GM13977 (cell line): Measurements from ENCODE around the gene AHCYL2.

Source experiments
- DNase-seq: peaks from one replicate; pipeline ENCODE4 v3.0.0; 2012; ENCODE audit warnings: low spot score
- CTCF ChIP-seq: IDR thresholded peaks from 2 replicates; pipeline ENCODE4 v1.5.1; 2012; ENCODE audit warnings: mild to moderate bottlenecking, control low read depth; ENCODE audit not compliant: insufficient read depth; ENCODE audit errors: extremely low read depth, missing control alignments
- in situ Hi-C: fragments of 300-500 bp; cut with MboI; formaldehyde crosslinking; loops from one replicate; pipeline ENCODE4 v1.12.0; 2022; ENCODE audit warnings: low sequenced_read_pairs, low pct_unique_long_range_greater_than_20kb, mixed read lengths, inconsistent platforms; ENCODE audit not compliant: unreplicated experiment

The AHCYL2 gene

GRCh38 chr7:129199406-129199805 is 25.4 kb upstream of the AHCYL2 start:
- no peak for DNase-seq
- in situ Hi-C loops: no loop called here
- no peak for TF ChIP-seq CTCF

- in situ Hi-C loops: loop anchor here (25.0 kb wide), 1 partner anchor 260 kb away; no protein-coding TSS in a partner anchor
- no peak for DNase-seq
- no peak for TF ChIP-seq CTCF
These were observed 22.6 kb upstream of the AHCYL2 start for GRCh38 chr7:129202058-129202777.

- in situ Hi-C loops: loop anchor here (25.0 kb wide), 1 partner anchor 259 kb away; no protein-coding TSS in a partner anchor
- DNase-seq: no peak
- TF ChIP-seq CTCF: no peak
These were observed 21.6 kb upstream of the AHCYL2 start for GRCh38 chr7:129203050-129203741.

GRCh38 chr7:129205126-129205818 is 19.6 kb upstream of the AHCYL2 start:
- DNase-seq: no peak
- no peak for TF ChIP-seq CTCF
- in situ Hi-C loops: loop anchor here (25.0 kb wide), 1 partner anchor 257 kb away; no protein-coding TSS in a partner anchor

- DNase-seq: no peak
- in situ Hi-C loops: loop anchor here (25.0 kb wide), 1 partner anchor 256 kb away; no protein-coding TSS in a partner anchor
These were observed 18.6 kb upstream of the AHCYL2 start for GRCh38 chr7:129205987-129206785.

More at GRCh38 chr7:129205987-129206785, 18.6 kb upstream of the AHCYL2 start:
- TF ChIP-seq CTCF: no peak
